Suppressor macrophage treated with lipopolysaccharide for 4 hours (primary cell): ENCODE results near the gene C6orf89.

Experiments used
- DNase-seq: peaks from one replicate; pipeline ENCODE4 v3.0.0-alpha.2; 2020

C6orf89 gene

GRCh38 chr6:36970892-36971842 is 85.4 kb downstream of the C6orf89 start:
- DNase-seq: no peak

GRCh38 chr6:36971921-36972673 is 86.3 kb downstream of the C6orf89 start:
- no peak for DNase-seq

GRCh38 chr6:36973190-36973589 is 87.4 kb downstream of the C6orf89 start:
- no peak for DNase-seq

GRCh38 chr6:36973647-36974046 is 87.9 kb downstream of the C6orf89 start:
- no peak for DNase-seq

GRCh38 chr6:36975231-36976006 is 89.7 kb downstream of the C6orf89 start:
- no peak for DNase-seq

GRCh38 chr6:36976007-36976264 is 90.2 kb downstream of the C6orf89 start:
- no peak for DNase-seq

GRCh38 chr6:36976509-36976908 is 90.8 kb downstream of the C6orf89 start:
- no peak for DNase-seq

- DNase-seq: no peak
These were observed 91.2 kb downstream of the C6orf89 start for GRCh38 chr6:36976931-36977330.

- no peak for DNase-seq
These were observed 91.8 kb downstream of the C6orf89 start for GRCh38 chr6:36977470-36977941.
